AG10803 (cell line): Measurements from ENCODE around the gene HSPA12B.

Experiments
- DNase-seq: peaks from one replicate; pipeline ENCODE4 v3.0.0; 2010; ENCODE audit warnings: low read depth
- H3K4me3 ChIP-seq: 2 replicates; pipeline ENCODE4 v1.5.1; 2011; ENCODE audit warnings: mild to moderate bottlenecking, low read length, control low read depth
- CTCF ChIP-seq: conservative IDR thresholded peaks from 2 replicates; pipeline ENCODE4 v1.5.1; 2011; ENCODE audit warnings: mild to moderate bottlenecking, low read length, control low read depth, inconsistent platforms

Gene HSPA12B

GRCh38 chr20:3754276-3754630 is 21.8 kb downstream of the HSPA12B start:
- H3K4me3 ChIP-seq = no peak overlapping the region
- TF ChIP-seq CTCF = no peak
- no peak for DNase-seq

- DNase-seq = no peak
- H3K4me3 ChIP-seq = no peak overlapping the region
- no peak for TF ChIP-seq CTCF
Measured at GRCh38 chr20:3755269-3755668, 22.8 kb downstream of the HSPA12B start.

DNA sequence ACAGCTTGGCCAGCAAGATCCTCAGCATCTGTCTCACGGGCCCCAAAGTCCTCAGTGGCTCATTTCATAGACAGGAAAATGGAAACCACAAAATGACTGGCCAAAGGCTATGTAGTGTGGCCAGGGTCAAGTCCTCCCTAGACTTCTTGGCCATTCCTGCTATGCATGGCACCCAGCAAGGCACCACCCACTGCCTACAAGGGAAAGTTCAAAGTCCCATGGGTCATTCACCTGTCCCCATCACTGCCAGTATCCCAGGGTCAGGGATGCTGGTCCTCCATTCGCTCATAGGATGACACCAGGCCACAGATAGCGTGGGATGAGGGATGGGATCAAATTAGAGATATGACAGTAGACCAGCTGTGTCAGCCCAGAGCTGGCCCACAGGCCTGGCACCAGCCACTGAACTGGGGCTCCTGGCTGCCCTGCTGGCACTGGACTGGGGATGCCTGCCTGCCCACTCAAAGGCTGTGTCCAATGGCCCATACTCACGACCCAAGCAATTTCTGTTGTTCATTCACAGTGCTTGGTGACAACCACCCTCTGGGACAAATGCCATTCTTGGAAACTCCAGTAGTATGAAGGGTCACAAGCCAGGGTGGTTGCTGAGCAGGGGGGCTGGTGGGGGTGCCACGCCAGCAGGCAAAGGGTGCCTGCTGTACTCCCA is 23.5 kb downstream of the HSPA12B start:
- no peak overlapping the region for H3K4me3 ChIP-seq
- no peak for DNase-seq
- TF ChIP-seq CTCF = no peak

GRCh38 chr20:3757268-3757667 is 24.8 kb downstream of the HSPA12B start:
- no peak overlapping the region for H3K4me3 ChIP-seq
- no peak for DNase-seq
- no peak for TF ChIP-seq CTCF

- H3K4me3 ChIP-seq = no peak overlapping the region
- DNase-seq = no peak
Measured at GRCh38 chr20:3758566-3758965, 26.1 kb downstream of the HSPA12B start.

GRCh38 chr20:3759316-3759823 is 26.9 kb downstream of the HSPA12B start:
- no peak for DNase-seq
- TF ChIP-seq CTCF = no peak
- no peak overlapping the region for H3K4me3 ChIP-seq

More at GRCh38 chr20:3758566-3758965, 26.1 kb downstream of the HSPA12B start:
- no peak for TF ChIP-seq CTCF

DNA sequence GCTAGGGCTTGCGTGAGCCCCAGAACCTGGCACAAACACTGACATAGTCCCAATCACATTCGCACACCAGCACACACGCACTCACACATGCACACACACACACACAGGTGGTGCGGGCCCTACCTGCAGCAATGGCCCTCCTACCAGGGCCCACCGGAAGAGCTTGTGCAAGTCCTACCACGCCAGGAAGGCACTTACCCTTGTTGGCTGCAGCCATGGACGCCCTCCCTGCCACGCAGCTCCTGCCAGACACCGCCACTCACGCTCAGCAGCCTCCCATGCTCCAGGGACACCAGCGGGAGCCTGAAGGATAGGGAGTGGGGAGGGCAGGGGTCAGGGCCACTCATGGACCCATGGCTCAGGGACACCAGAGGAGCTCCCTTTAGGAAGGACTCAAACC is 27.4 kb downstream of the HSPA12B start:
- no peak for DNase-seq
- TF ChIP-seq CTCF = no peak
- H3K4me3 ChIP-seq = no peak overlapping the region
